Hematopoietic multipotent progenitor cell treated with erythropoietin and hydrocortisone succinate and interleukin-3 and kit ligand, for 17 days (in vitro differentiated cells): Measurements from ENCODE around the gene KLHL24.
A peak's percentile ranks its signal among the peaks of the same experiment; 100 is the strongest.
"Not testable (repeated sequence)": the region's sequence is repeated elsewhere in the genome, so short reads cannot be mapped to it uniquely, and the experiment has no call there.

Source experiments
- DNase-seq: peaks from one replicate; pipeline ENCODE4 v3.0.0-alpha.2; 2015; ENCODE audit warnings: low spot score

The KLHL24 gene

DNA sequence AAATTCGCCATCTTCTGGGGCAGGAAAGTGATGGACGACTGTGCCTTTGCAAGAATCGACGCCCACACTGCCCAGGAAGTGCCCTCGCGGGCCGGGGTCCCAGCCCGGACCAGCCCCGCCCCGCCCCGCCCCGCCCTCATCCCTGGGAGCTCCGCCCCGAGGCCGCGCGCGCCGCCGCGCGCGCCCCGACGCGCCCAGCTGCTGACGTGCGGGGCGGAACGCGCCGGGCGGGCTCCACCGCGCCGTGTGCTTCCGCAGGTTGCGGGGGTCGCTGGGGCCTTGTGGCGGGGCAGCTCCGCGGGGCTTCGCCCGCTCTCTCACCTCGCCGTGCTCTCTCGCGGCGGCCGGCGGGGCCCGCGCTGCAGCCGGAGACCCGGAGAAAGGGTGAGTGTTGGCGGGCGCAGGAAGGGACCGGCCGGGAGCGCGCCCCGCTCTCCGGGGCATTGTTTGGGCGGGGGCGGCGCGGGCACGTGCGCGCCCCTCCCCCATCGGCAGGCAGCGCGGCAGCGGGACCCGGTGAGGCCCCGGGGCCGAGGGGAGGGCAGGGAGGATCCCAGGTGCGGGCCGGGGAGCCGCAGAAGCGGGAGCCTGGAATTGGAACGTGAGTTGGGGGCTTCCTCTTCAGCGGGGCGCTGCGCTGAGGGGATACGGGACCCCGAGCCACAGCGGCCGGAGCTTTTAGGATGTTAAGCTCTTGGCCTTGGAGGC lies 62.3 kb downstream of the KLHL24 start, which contains the start of gene YEATS2:
YEATS2 (plus strand) TSS at position 188 of the 708 bp plus-strand sequence. CDS start 17,366 bp downstream, outside the sequence.
- peak; percentile 44 for DNase-seq

DNA sequence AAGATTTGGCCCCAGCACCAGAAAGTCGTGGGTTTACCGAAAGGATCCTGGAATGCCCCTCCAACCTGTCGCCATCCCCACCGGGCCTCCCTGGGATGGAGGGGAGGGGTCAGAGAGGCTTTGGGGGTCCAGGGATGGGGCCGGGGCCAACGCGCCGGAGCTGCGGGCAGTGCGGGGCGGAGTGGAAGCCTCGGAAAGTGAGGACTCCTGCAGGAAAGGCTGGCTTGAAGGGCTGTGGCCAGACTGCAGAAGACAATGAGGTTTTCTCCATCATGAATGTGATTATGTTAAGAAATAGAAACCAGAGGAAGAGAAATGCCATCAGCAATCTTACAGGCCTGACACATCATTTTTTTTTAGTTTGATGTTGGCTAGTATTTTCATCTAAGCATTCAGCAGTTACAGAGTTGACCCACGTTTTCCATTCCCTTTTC lies 62.9 kb downstream of the KLHL24 start:
- DNase-seq = peak; percentile 5

- DNase-seq = no peak
These were observed 63.3 kb downstream of the KLHL24 start for GRCh38 chr3:183698756-183699155.

- no peak for DNase-seq
These were observed 64.0 kb downstream of the KLHL24 start for GRCh38 chr3:183699238-183699947.

- DNase-seq = peak; percentile 3
These were observed 66.3 kb downstream of the KLHL24 start for GRCh38 chr3:183701744-183702143.

- not testable (repeated sequence) for DNase-seq
These were observed 68.5 kb downstream of the KLHL24 start for GRCh38 chr3:183703892-183704291.

DNA sequence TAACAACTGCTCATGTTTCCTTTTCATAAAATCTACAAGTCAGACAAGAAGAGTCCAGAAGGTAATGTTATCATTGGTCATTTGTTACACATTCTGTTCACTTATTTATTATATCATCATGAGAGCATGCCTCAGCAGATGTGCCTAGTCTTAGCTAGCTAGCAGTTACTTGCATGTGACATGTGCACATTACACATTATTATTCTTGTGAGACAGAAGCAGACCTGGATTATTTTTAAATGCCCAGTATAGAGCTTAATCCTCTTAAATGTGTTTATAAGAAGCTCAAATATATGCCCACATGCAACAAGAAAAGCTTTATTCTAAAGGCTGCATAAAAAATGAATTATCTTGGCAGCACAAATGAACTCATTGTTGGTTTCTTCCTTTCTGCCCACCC lies 74.8 kb downstream of the KLHL24 start:
- DNase-seq = peak; percentile 3

GRCh38 chr3:183711516-183711915 lies 76.1 kb downstream of the KLHL24 start:
- no peak for DNase-seq

GRCh38 chr3:183714622-183715021 lies 79.2 kb downstream of the KLHL24 start:
- DNase-seq = no peak

DNA sequence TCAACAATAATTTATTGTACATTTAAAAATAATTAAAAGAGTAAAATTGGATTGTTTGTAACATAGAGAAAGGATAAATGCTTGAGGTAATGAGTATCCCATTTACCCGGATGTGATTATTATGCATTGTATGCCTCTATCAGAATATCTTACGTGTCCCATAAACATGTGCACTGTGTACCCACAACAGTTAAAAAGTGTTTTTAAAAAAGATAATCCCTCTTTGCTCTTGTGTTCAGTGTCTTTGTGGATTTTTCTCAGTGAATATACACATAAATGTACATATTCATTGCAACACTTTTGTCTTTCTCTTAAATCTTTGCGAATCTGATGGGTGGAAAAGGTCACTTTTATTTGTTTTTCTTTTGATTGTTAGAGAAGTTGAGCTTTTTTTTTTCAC lies 82.6 kb downstream of the KLHL24 start:
- DNase-seq = no peak

GRCh38 chr3:183725387-183725786 lies 90.0 kb downstream of the KLHL24 start:
- no peak for DNase-seq

- DNase-seq = no peak
These were observed 92.8 kb downstream of the KLHL24 start for GRCh38 chr3:183728204-183728603.

GRCh38 chr3:183730361-183730760 lies 94.9 kb downstream of the KLHL24 start:
- no peak for DNase-seq

GRCh38 chr3:183731611-183732010 lies 96.2 kb downstream of the KLHL24 start:
- no peak for DNase-seq

GRCh38 chr3:183733553-183733952 lies 98.1 kb downstream of the KLHL24 start:
- no peak for DNase-seq
